PC-3 (cell line): ENCODE data around the gene DBH.

Source experiments
- CTCF ChIP-seq: fragments of 300-600 bp; sonication (generic); conservative IDR thresholded peaks from 2 replicates; pipeline ENCODE4 v1.5.1; 2017; ENCODE audit warnings: antibody characterized with exemption, low read depth, mild to moderate bottlenecking, low read length
- EZH2 ChIP-seq: fragments of 300-600 bp; sonication (generic); IDR thresholded peaks from one replicate; pipeline ENCODE4 v1.6.1; 2017; ENCODE audit warnings: antibody characterized with exemption, mild to moderate bottlenecking, low read length; ENCODE audit not compliant: unreplicated experiment
- EZH2phosphoT487 ChIP-seq: fragments of 300-600 bp; sonication (generic); IDR thresholded peaks from 2 replicates; pipeline ENCODE4 v1.6.1; 2018; ENCODE audit warnings: mild to moderate bottlenecking, antibody characterized with exemption, low read length, borderline replicate concordance

GRCh38 chr9:133641861-133642595, 5.9 kb downstream of the DBH start:
- no peak for TF ChIP-seq CTCF
- no peak for TF ChIP-seq EZH2
- no peak for TF ChIP-seq EZH2phosphoT487
